Dendritic cell treated with granulocyte-macrophage colony-stimulating factor and Interleukin-4, amounts not matched to agents 40 ng/mL and 50 ng/mL, for 4 days (primary cell): Measurements from ENCODE around the gene HEXIM2.

ENCODE experiments used
- H3K27ac Mint-ChIP-seq: one replicate; pipeline ENCODE4 v1.8.0; 2022; ENCODE audit warnings: mild to moderate bottlenecking, mixed read lengths
- H3K27me3 Mint-ChIP-seq: one replicate; pipeline ENCODE4 v1.8.0; 2022; ENCODE audit warnings: mild to moderate bottlenecking, mixed read lengths
- H3K36me3 Mint-ChIP-seq: one replicate; pipeline ENCODE4 v1.8.0; 2022; ENCODE audit warnings: low read depth, mixed read lengths
- H3K4me1 Mint-ChIP-seq: one replicate; pipeline ENCODE4 v1.8.0; 2022; ENCODE audit warnings: low read depth, mixed read lengths
- H3K4me3 Mint-ChIP-seq: one replicate; pipeline ENCODE4 v1.8.0; 2022; ENCODE audit warnings: mild to moderate bottlenecking, moderate library complexity, mixed read lengths
- H3K9me3 Mint-ChIP-seq: one replicate; pipeline ENCODE4 v1.8.0; 2022; ENCODE audit warnings: mixed read lengths
- intact Hi-C: fragments of 100-400 bp; cut with micrococcal nuclease; formaldehyde crosslinking; loops from one replicate; pipeline ENCODE4 v1.15.0; 2022

Gene HEXIM2

DNA sequence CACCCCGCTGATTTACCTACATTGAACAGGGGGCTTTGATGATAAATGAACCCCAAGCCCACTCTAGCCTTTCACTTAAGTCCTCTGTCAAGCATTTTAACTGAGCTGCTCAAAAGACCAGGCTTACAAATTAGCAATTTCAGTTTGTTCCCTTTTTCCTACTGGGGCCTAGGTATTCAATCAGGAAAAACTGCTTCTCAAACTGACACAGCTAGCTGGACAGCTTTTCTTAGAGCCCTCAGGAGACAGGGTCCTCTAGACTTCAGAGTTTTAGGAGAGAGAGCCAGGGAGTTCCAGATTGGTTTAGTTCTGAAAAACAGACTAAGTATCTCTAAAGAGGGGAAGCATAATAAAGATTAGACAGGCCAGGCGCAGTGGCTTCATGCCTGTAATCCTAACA, 6.2 kb upstream of the HEXIM2 start:
- Mint-ChIP-seq H3K36me3 (peaks cover 30% of the 10 kb centered on the region), H3K27me3 (no peaks in the 10 kb centered on the region), H3K27ac (peak overlapping the region; percentile 25), H3K4me1 (peaks cover 51% of the 10 kb centered on the region), H3K4me3 (no peak overlapping the region), H3K9me3 (no peaks in the 10 kb centered on the region)
- intact Hi-C loops = no loop called here

DNA sequence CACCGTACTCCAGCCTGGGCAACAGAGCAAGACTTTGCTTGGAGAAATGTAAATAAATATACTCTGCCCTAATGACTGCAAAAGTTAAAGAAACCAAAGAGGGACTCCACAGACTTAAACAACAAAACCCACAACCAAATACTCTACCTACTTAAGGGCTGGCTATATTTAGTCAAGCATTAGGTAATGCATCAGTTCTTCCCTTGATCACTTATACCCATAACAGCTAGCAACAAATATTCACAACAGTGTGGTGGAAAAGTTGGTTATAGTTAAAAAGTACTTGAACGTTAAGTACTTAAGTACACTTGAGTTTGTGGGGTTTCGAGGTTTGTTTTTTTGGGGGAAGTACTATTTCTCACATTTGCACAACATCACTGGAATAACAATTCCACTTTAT, 5.4 kb upstream of the HEXIM2 start:
- H3K9me3 Mint-ChIP-seq = no peaks in the 10 kb centered on the region
- peaks cover 47% of the 10 kb centered on the region for H3K4me1 Mint-ChIP-seq
- intact Hi-C loops = no loop called here
- H3K27me3 Mint-ChIP-seq = no peaks in the 10 kb centered on the region
- peaks cover 38% of the 10 kb centered on the region for H3K36me3 Mint-ChIP-seq
- H3K27ac Mint-ChIP-seq = no peak overlapping the region
- H3K4me3 Mint-ChIP-seq = no peak overlapping the region

DNA sequence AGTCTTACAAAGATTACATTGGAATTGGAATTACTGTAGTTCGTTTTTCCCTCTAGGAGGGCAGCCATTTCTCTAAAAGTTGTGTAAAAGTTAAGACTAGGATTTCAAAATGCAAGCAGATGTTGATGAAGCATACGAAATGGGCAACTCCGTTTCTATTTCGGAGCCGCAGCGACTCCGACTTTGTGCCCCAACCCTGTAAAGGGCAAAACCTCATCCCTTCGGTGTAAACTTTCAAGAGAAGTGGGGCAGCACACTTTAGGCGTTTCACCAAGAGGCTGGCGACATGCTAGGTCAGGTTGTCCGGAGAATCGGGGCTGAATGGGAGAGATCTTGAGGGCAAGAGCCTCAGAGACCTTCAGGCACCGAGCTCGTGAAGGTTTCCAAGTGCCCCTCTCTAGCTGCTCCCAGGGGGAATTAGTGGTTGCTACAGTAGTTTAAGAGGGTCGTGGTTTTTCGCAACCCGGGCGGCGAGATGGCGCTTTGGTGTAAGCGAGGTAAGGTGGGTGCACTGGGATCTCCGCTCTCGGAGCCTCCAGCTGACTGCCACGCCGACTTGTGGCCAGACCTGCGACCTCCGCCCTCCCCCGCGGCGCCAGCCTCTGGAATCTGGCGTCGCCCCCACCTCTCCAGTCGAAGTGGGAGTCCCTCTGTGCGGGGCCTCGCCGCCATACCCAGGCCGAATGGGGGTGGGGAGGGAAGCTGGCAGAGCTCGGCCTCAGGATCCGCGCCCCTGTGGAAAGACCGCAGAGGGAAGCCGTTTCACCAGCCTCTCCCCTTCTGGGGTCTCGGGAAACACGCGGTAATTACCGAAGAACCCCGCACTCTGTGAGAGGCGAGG, 1.0 kb upstream of the HEXIM2 start:
- H3K27ac Mint-ChIP-seq = peak overlapping the region; percentile 97
- intact Hi-C loops = loop anchor here (1.0 kb wide), 2 partner anchors 12 kb away; partner anchors contain the start of gene HEXIM1

GRCh38 chr17:45162025-45162687, 481 bp downstream of the HEXIM2 start:
- H3K9me3 Mint-ChIP-seq = no peaks in the 10 kb centered on the region
- peak overlapping the region; percentile 97 for H3K27ac Mint-ChIP-seq
- intact Hi-C loops = no loop called here
- H3K4me1 Mint-ChIP-seq = peaks cover 59% of the 10 kb centered on the region
- H3K36me3 Mint-ChIP-seq = peaks cover 30% of the 10 kb centered on the region
- H3K27me3 Mint-ChIP-seq = no peaks in the 10 kb centered on the region
- peak overlapping the region; percentile 99 for H3K4me3 Mint-ChIP-seq

More for the DNA sequence above, 1.0 kb upstream of the HEXIM2 start:
- Mint-ChIP-seq H3K4me3 (peak overlapping the region; percentile 99), H3K4me1 (peaks cover 55% of the 10 kb centered on the region), H3K36me3 (peaks cover 36% of the 10 kb centered on the region), H3K27me3 (no peaks in the 10 kb centered on the region), H3K9me3 (no peaks in the 10 kb centered on the region)

DNA sequence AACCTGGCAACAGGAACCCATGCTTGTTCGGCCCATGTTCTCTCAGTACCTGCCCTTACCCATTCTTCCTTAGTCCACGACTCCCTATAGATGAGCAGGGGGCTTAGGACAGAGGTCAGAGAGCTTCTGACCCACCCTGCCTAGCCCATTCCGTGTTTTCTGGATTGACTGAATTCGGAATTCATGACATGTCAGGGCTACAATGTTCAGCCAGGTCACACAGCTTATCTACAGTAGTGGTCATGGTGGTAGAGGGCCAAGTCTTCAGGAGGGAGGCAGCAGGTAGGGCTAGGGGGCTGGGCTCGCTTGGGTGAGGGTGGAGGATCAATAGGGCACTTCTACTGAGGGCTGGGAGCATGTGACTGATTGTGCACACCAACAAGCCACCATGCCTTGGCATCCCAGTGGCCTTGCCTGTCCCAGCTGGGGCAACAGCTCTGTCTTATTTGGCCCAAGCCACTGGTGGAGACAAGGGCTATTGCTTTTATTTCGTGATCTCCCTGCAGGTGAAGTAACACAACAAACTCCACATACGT, 3.1 kb downstream of the HEXIM2 start:
- H3K4me3 Mint-ChIP-seq = no peak overlapping the region
- H3K9me3 Mint-ChIP-seq = no peaks in the 10 kb centered on the region
- intact Hi-C loops = no loop called here
- peak overlapping the region; percentile 48 for H3K27ac Mint-ChIP-seq
- H3K4me1 Mint-ChIP-seq = peaks cover 38% of the 10 kb centered on the region
- peaks cover 26% of the 10 kb centered on the region for H3K36me3 Mint-ChIP-seq
- H3K27me3 Mint-ChIP-seq = no peaks in the 10 kb centered on the region

DNA sequence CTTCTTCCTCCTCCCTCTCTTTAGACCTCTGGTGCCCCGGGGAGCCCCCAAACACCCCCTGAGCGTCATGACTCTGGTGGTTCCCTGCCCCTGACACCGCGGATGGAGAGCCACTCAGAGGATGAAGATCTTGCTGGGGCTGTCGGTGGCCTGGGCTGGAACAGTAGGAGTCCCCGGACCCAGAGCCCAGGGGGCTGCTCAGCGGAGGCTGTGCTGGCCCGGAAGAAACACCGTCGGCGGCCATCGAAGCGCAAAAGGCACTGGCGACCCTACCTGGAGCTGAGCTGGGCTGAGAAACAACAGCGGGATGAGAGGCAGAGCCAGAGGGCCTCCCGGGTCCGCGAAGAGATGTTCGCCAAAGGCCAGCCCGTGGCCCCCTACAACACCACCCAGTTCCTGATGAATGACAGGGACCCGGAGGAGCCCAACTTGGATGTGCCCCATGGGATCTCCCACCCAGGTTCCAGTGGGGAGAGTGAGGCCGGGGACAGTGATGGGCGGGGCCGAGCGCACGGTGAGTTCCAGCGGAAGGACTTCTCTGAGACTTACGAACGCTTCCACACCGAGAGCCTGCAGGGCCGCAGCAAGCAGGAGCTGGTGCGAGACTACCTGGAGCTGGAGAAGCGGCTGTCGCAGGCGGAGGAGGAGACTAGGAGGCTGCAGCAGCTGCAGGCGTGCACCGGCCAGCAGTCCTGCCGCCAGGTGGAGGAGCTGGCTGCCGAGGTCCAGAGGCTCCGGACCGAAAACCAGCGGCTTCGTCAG, 7.5 kb downstream of the HEXIM2 start:
- Mint-ChIP-seq H3K27ac (peak overlapping the region; percentile 93), H3K4me1 (peaks cover 57% of the 10 kb centered on the region), H3K36me3 (peaks cover 13% of the 10 kb centered on the region), H3K4me3 (no peak overlapping the region), H3K9me3 (no peaks in the 10 kb centered on the region), H3K27me3 (no peaks in the 10 kb centered on the region)
- intact Hi-C loops = no loop called here

GRCh38 chr17:45170280-45170930, 8.7 kb downstream of the HEXIM2 start:
- peaks cover 48% of the 10 kb centered on the region for H3K4me1 Mint-ChIP-seq
- intact Hi-C loops = no loop called here
- peaks cover 13% of the 10 kb centered on the region for H3K36me3 Mint-ChIP-seq
- H3K4me3 Mint-ChIP-seq = peak overlapping the region; percentile 75
- peak overlapping the region; percentile 93 for H3K27ac Mint-ChIP-seq
- no peaks in the 10 kb centered on the region for H3K27me3 Mint-ChIP-seq
- H3K9me3 Mint-ChIP-seq = no peaks in the 10 kb centered on the region

GRCh38 chr17:45170931-45171337, 9.3 kb downstream of the HEXIM2 start:
- Mint-ChIP-seq H3K4me1 (peaks cover 51% of the 10 kb centered on the region), H3K4me3 (peak overlapping the region; percentile 75), H3K27me3 (no peaks in the 10 kb centered on the region), H3K9me3 (no peaks in the 10 kb centered on the region), H3K27ac (peak overlapping the region; percentile 93), H3K36me3 (peaks cover 13% of the 10 kb centered on the region)
- intact Hi-C loops = no loop called here

DNA sequence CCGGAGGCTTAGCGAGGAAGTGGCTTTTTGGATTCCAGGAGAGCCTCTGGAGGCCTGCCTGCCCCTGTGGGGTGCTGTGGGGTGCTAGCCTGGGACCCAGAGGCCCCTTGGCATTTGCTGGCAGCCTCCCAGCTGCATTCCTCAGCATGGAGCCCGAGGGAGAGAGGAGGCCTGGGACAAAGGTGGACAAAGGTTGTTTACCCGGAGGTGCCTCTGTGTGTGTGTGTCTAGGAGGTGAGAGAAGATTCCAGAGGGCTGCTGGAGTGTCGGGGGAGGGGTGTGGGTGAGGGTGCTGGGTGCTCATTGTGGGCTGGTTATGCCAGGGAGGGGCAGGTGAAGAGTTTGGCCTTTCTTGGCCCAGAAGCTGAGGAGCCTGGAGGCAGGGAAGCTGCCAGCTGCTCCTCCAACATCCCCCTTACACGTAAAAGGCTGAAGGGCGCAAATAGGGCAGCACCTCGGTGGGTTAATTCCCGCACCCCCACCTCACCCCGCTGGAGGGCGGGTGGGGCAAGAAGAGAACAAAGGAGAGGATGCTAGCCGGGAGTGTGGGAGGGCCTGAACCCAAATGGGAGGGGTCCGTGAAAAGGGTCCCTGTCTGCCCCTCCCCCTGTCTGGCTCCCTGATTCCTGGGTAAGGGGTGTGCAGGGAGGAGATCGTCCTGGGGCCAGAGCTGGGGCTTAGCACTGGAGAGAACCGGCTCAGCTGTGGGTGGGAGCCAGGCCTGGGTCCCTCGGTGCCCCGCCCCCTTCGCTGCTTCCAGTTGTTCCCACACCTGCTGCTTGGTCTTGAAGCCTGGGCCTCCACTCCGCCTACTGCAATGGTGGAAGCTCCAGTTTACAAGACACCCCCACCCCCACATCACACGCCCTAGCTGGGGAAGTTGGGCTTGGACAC, 9.9 kb downstream of the HEXIM2 start:
- peak overlapping the region; percentile 75 for H3K4me3 Mint-ChIP-seq
- intact Hi-C loops = loop anchor here (1.0 kb wide), 1 partner anchor 10 kb away; the partner anchor contains the start of gene HEXIM2
- H3K4me1 Mint-ChIP-seq = peaks cover 52% of the 10 kb centered on the region

GRCh38 chr17:45172232-45172540, 10.5 kb downstream of the HEXIM2 start:
- Mint-ChIP-seq H3K4me3 (peak overlapping the region; percentile 75), H3K27ac (peak overlapping the region; percentile 93), H3K4me1 (peaks cover 54% of the 10 kb centered on the region), H3K27me3 (no peaks in the 10 kb centered on the region), H3K36me3 (peaks cover 13% of the 10 kb centered on the region), H3K9me3 (no peaks in the 10 kb centered on the region)
- intact Hi-C loops = loop anchor here (1.0 kb wide), 1 partner anchor 11 kb away; the partner anchor contains the start of gene HEXIM2

More for the DNA sequence above, 9.9 kb downstream of the HEXIM2 start:
- no peaks in the 10 kb centered on the region for H3K27me3 Mint-ChIP-seq
- no peaks in the 10 kb centered on the region for H3K9me3 Mint-ChIP-seq
- peaks cover 13% of the 10 kb centered on the region for H3K36me3 Mint-ChIP-seq
- peak overlapping the region; percentile 93 for H3K27ac Mint-ChIP-seq

GRCh38 chr17:45172541-45173286, 11.0 kb downstream of the HEXIM2 start:
- peaks cover 57% of the 10 kb centered on the region for H3K4me1 Mint-ChIP-seq
- H3K27ac Mint-ChIP-seq = peak overlapping the region; percentile 93
- peaks cover 13% of the 10 kb centered on the region for H3K36me3 Mint-ChIP-seq
- intact Hi-C loops = loop anchor here (1.0 kb wide), 1 partner anchor 11 kb away; the partner anchor contains the start of gene HEXIM2
- H3K4me3 Mint-ChIP-seq = peak overlapping the region; percentile 75
- H3K27me3 Mint-ChIP-seq = no peaks in the 10 kb centered on the region
- H3K9me3 Mint-ChIP-seq = no peaks in the 10 kb centered on the region

DNA sequence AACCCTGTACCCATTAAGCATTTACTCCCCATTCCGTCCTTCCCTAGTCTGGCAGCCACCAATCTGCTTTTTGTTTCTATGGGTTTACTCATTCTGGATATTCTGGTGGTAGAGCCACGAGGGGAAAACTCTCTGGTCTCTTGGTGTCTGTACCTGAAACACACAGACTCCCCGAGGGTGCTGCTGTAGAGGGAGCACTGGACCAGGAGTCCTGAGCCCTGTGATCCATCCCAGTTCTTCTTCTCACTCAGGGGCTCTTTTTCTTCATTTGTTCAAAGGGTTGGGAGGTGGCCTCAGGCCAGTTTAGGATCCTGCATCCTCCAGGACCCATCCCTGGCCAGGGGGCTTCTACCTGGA, 14.1 kb downstream of the HEXIM2 start:
- Mint-ChIP-seq H3K4me1 (peaks cover 49% of the 10 kb centered on the region), H3K9me3 (no peaks in the 10 kb centered on the region), H3K4me3 (no peak overlapping the region), H3K27me3 (no peaks in the 10 kb centered on the region), H3K36me3 (no peaks in the 10 kb centered on the region), H3K27ac (peak overlapping the region; percentile 41)
- intact Hi-C loops = no loop called here
